ENCODE results near the gene PCARE.

The PCARE gene

GRCh38 chr2:29053223-29053622 lies 21.1 kb downstream of the PCARE start:
- Histone ChIP-seq H3K9ac (ENCODE audit: low read length in 2 of 2) (no peak overlapping the region), H3K9me3 (ENCODE audit: control insufficient read depth in 2 of 2, low read length in 2 of 2) (no peaks in the 10 kb centered on the region), H3K4me3 (ENCODE audit: low read length in 2 of 2) (no peak overlapping the region), H3K4me1 (ENCODE audit: control insufficient read depth, insufficient read depth, low read length) (peaks cover 4% of the 10 kb centered on the region), H3K27ac (ENCODE audit: low read length) (no peak overlapping the region), H3K27me3 (ENCODE audit: control insufficient read depth in 1 of 2, insufficient read depth in 2 of 2, low read length in 2 of 2) (no peaks in the 10 kb centered on the region), H3K36me3 (ENCODE audit: control insufficient read depth in 2 of 2, insufficient read depth in 2 of 2, low read length in 2 of 2) (no peaks in the 10 kb centered on the region)

- no peak overlapping the region for H3K9ac ChIP-seq (ENCODE audit: low read length in 2 of 2)
- H3K27me3 ChIP-seq (ENCODE audit: control insufficient read depth in 1 of 2, insufficient read depth in 2 of 2, low read length in 2 of 2), result no peaks in the 10 kb centered on the region
- peaks cover 4% of the 10 kb centered on the region for H3K4me1 ChIP-seq (ENCODE audit: control insufficient read depth, insufficient read depth, low read length)
- no peak overlapping the region for H3K4me3 ChIP-seq (ENCODE audit: low read length in 2 of 2)
- H3K9me3 ChIP-seq (ENCODE audit: control insufficient read depth in 2 of 2, low read length in 2 of 2), result no peaks in the 10 kb centered on the region
- H3K36me3 ChIP-seq (ENCODE audit: control insufficient read depth in 2 of 2, insufficient read depth in 2 of 2, low read length in 2 of 2), result no peaks in the 10 kb centered on the region
- no peak overlapping the region for H3K27ac ChIP-seq (ENCODE audit: low read length)
Measured at GRCh38 chr2:29052807-29053206, 21.5 kb downstream of the PCARE start.

GRCh38 chr2:29051730-29052129 lies 22.6 kb downstream of the PCARE start:
- no peaks in the 10 kb centered on the region for H3K27me3 ChIP-seq (ENCODE audit: control insufficient read depth in 1 of 2, insufficient read depth in 2 of 2, low read length in 2 of 2)
- peaks cover 4% of the 10 kb centered on the region for H3K4me1 ChIP-seq (ENCODE audit: control insufficient read depth, insufficient read depth, low read length)
- no peak overlapping the region for H3K9ac ChIP-seq (ENCODE audit: low read length in 2 of 2)
- H3K27ac ChIP-seq (ENCODE audit: low read length), result no peak overlapping the region
- no peaks in the 10 kb centered on the region for H3K9me3 ChIP-seq (ENCODE audit: control insufficient read depth in 2 of 2, low read length in 2 of 2)
- H3K36me3 ChIP-seq (ENCODE audit: control insufficient read depth in 2 of 2, insufficient read depth in 2 of 2, low read length in 2 of 2), result no peaks in the 10 kb centered on the region
- no peak overlapping the region for H3K4me3 ChIP-seq (ENCODE audit: low read length in 2 of 2)

- Histone ChIP-seq H3K4me3 (ENCODE audit: low read length in 2 of 2) (no peak overlapping the region), H3K27me3 (ENCODE audit: control insufficient read depth in 1 of 2, insufficient read depth in 2 of 2, low read length in 2 of 2) (no peaks in the 10 kb centered on the region), H3K9ac (ENCODE audit: low read length in 2 of 2) (no peak overlapping the region), H3K36me3 (ENCODE audit: control insufficient read depth in 2 of 2, insufficient read depth in 2 of 2, low read length in 2 of 2) (no peaks in the 10 kb centered on the region), H3K4me1 (ENCODE audit: control insufficient read depth, insufficient read depth, low read length) (peaks cover 4% of the 10 kb centered on the region), H3K9me3 (ENCODE audit: control insufficient read depth in 2 of 2, low read length in 2 of 2) (no peaks in the 10 kb centered on the region), H3K27ac (ENCODE audit: low read length) (no peak overlapping the region)
Measured at GRCh38 chr2:29050591-29050990, 23.7 kb downstream of the PCARE start.

GRCh38 chr2:29047083-29047845 lies 27.1 kb downstream of the PCARE start:
- no peak overlapping the region for H3K9ac ChIP-seq (ENCODE audit: low read length in 2 of 2)
- no peak overlapping the region for H3K4me3 ChIP-seq (ENCODE audit: low read length in 2 of 2)
- no peaks in the 10 kb centered on the region for H3K27me3 ChIP-seq (ENCODE audit: control insufficient read depth in 1 of 2, insufficient read depth in 2 of 2, low read length in 2 of 2)
- H3K36me3 ChIP-seq (ENCODE audit: control insufficient read depth in 2 of 2, insufficient read depth in 2 of 2, low read length in 2 of 2), result no peaks in the 10 kb centered on the region
- no peak overlapping the region for H3K27ac ChIP-seq (ENCODE audit: low read length)
- H3K9me3 ChIP-seq (ENCODE audit: control insufficient read depth in 2 of 2, low read length in 2 of 2), result no peaks in the 10 kb centered on the region
- H3K4me1 ChIP-seq (ENCODE audit: control insufficient read depth, insufficient read depth, low read length), result peaks cover 4% of the 10 kb centered on the region

- Histone ChIP-seq H3K27ac (ENCODE audit: low read length) (no peak overlapping the region), H3K27me3 (ENCODE audit: control insufficient read depth in 1 of 2, insufficient read depth in 2 of 2, low read length in 2 of 2) (no peaks in the 10 kb centered on the region), H3K4me1 (ENCODE audit: control insufficient read depth, insufficient read depth, low read length) (peaks cover 4% of the 10 kb centered on the region), H3K36me3 (ENCODE audit: control insufficient read depth in 2 of 2, insufficient read depth in 2 of 2, low read length in 2 of 2) (no peaks in the 10 kb centered on the region), H3K9me3 (ENCODE audit: control insufficient read depth in 2 of 2, low read length in 2 of 2) (no peaks in the 10 kb centered on the region), H3K4me3 (ENCODE audit: low read length in 2 of 2) (no peak overlapping the region), H3K9ac (ENCODE audit: low read length in 2 of 2) (no peak overlapping the region)
Measured at GRCh38 chr2:29046321-29046720, 28.0 kb downstream of the PCARE start.

- Histone ChIP-seq H3K9me3 (ENCODE audit: control insufficient read depth in 2 of 2, low read length in 2 of 2) (no peaks in the 10 kb centered on the region), H3K27me3 (ENCODE audit: control insufficient read depth in 1 of 2, insufficient read depth in 2 of 2, low read length in 2 of 2) (no peaks in the 10 kb centered on the region), H3K27ac (ENCODE audit: low read length) (no peak overlapping the region), H3K9ac (ENCODE audit: low read length in 2 of 2) (no peak overlapping the region), H3K4me1 (ENCODE audit: control insufficient read depth, insufficient read depth, low read length) (peaks cover 14% of the 10 kb centered on the region), H3K36me3 (ENCODE audit: control insufficient read depth in 2 of 2, insufficient read depth in 2 of 2, low read length in 2 of 2) (no peaks in the 10 kb centered on the region), H3K4me3 (ENCODE audit: low read length in 2 of 2) (no peak overlapping the region)
Measured at GRCh38 chr2:29044459-29044858, 29.9 kb downstream of the PCARE start.

GRCh38 chr2:29042561-29043075 lies 31.7 kb downstream of the PCARE start:
- no peak overlapping the region for H3K27ac ChIP-seq (ENCODE audit: low read length)
- no peaks in the 10 kb centered on the region for H3K36me3 ChIP-seq (ENCODE audit: control insufficient read depth in 2 of 2, insufficient read depth in 2 of 2, low read length in 2 of 2)
- H3K4me1 ChIP-seq (ENCODE audit: control insufficient read depth, insufficient read depth, low read length), result peaks cover 21% of the 10 kb centered on the region
- no peaks in the 10 kb centered on the region for H3K27me3 ChIP-seq (ENCODE audit: control insufficient read depth in 1 of 2, insufficient read depth in 2 of 2, low read length in 2 of 2)
- H3K9me3 ChIP-seq (ENCODE audit: control insufficient read depth in 2 of 2, low read length in 2 of 2), result no peaks in the 10 kb centered on the region
- H3K9ac ChIP-seq (ENCODE audit: low read length in 2 of 2), result no peak overlapping the region
- no peak overlapping the region for H3K4me3 ChIP-seq (ENCODE audit: low read length in 2 of 2)

GRCh38 chr2:29041161-29041660 lies 33.1 kb downstream of the PCARE start:
- no peak overlapping the region for H3K27ac ChIP-seq (ENCODE audit: low read length)
- no peak overlapping the region for H3K9ac ChIP-seq (ENCODE audit: low read length in 2 of 2)
- no peak overlapping the region for H3K4me3 ChIP-seq (ENCODE audit: low read length in 2 of 2)

GRCh38 chr2:29040552-29040951 lies 33.8 kb downstream of the PCARE start:
- peak overlapping the region in 1 of 2 donors; percentile 2 for H3K9ac ChIP-seq (ENCODE audit: low read length in 2 of 2)
- H3K27me3 ChIP-seq (ENCODE audit: control insufficient read depth in 1 of 2, insufficient read depth in 2 of 2, low read length in 2 of 2), result no peaks in the 10 kb centered on the region
- H3K9me3 ChIP-seq (ENCODE audit: control insufficient read depth in 2 of 2, low read length in 2 of 2), result no peaks in the 10 kb centered on the region
- H3K27ac ChIP-seq (ENCODE audit: low read length), result peak overlapping the region; percentile 18
- peaks cover 21% of the 10 kb centered on the region for H3K4me1 ChIP-seq (ENCODE audit: control insufficient read depth, insufficient read depth, low read length)
- H3K36me3 ChIP-seq (ENCODE audit: control insufficient read depth in 2 of 2, insufficient read depth in 2 of 2, low read length in 2 of 2), result peaks cover 0 to 2% of the 10 kb centered on the region in 2 donors
- H3K4me3 ChIP-seq (ENCODE audit: low read length in 2 of 2), result no peak overlapping the region

More at GRCh38 chr2:29041161-29041660, 33.1 kb downstream of the PCARE start:
- Histone ChIP-seq H3K4me1 (ENCODE audit: control insufficient read depth, insufficient read depth, low read length) (peaks cover 21% of the 10 kb centered on the region), H3K9me3 (ENCODE audit: control insufficient read depth in 2 of 2, low read length in 2 of 2) (no peaks in the 10 kb centered on the region), H3K27me3 (ENCODE audit: control insufficient read depth in 1 of 2, insufficient read depth in 2 of 2, low read length in 2 of 2) (no peaks in the 10 kb centered on the region), H3K36me3 (ENCODE audit: control insufficient read depth in 2 of 2, insufficient read depth in 2 of 2, low read length in 2 of 2) (peaks cover 0 to 2% of the 10 kb centered on the region in 2 donors)
